Measurements from ENCODE around the gene NCOA5. TPM values are rescaled to one million over a fixed set of nuclear protein-coding genes. Genes with fewer than 3 reads are reported as not detected.

NCOA5 gene
- 27.6 and 30.3 TPM in 2 replicates for total RNA-seq

- intact Hi-C loops (cut with micrococcal nuclease): loop anchor here (1.0 to 5.0 kb wide), 6 partner anchors 25 to 477 kb away; partner anchors contain the start of gene ZNF335
- H3K27me3 Mint-ChIP-seq: peaks cover 2% of the 10 kb centered on the region
Observed at GRCh38 chr20:46089417-46090388, at the start of gene NCOA5. NCOA5 (minus strand) TSS chr20:46089962; CDS start chr20:46079424, 10,538 bp downstream.

GRCh38 chr20:46139266-46139889, 49.6 kb upstream of the NCOA5 start:
- Mint-ChIP-seq H3K36me3 (ENCODE audit: low read depth) (no peaks in the 10 kb centered on the region), H3K4me1 (no peaks in the 10 kb centered on the region), H3K27ac (no peak overlapping the region), H3K4me3 (no peak overlapping the region), H3K27me3 (peaks cover 31% of the 10 kb centered on the region), H3K9me3 (no peaks in the 10 kb centered on the region)
- intact Hi-C loops (cut with micrococcal nuclease): no loop called here
- no peak for DNase-seq

More at GRCh38 chr20:46089417-46090388, at the start of gene NCOA5:
- peak; percentile 98 for DNase-seq
- H3K4me1 Mint-ChIP-seq: peaks cover 27% of the 10 kb centered on the region
- peaks cover 14% of the 10 kb centered on the region for H3K36me3 Mint-ChIP-seq (ENCODE audit: low read depth)
- peak within 1 kb of the TSS; percentile 89 for H3K4me3 Mint-ChIP-seq
- H3K9me3 Mint-ChIP-seq: no peaks in the 10 kb centered on the region
- peak within 1 kb of the TSS; percentile 92 for H3K27ac Mint-ChIP-seq

- intact Hi-C loops (cut with micrococcal nuclease): no loop called here
- H3K4me3 Mint-ChIP-seq: no peak overlapping the region
- H3K27ac Mint-ChIP-seq: no peak overlapping the region
- H3K9me3 Mint-ChIP-seq: no peaks in the 10 kb centered on the region
- H3K27me3 Mint-ChIP-seq: peaks cover 35% of the 10 kb centered on the region
- peaks cover 1% of the 10 kb centered on the region for H3K4me1 Mint-ChIP-seq
- H3K36me3 Mint-ChIP-seq (ENCODE audit: low read depth): no peaks in the 10 kb centered on the region
- no peak for DNase-seq
Observed at GRCh38 chr20:46137816-46138215, 48.1 kb upstream of the NCOA5 start.

GRCh38 chr20:46135856-46136633, 46.3 kb upstream of the NCOA5 start:
- Mint-ChIP-seq H3K27ac (no peak overlapping the region), H3K9me3 (no peaks in the 10 kb centered on the region), H3K4me1 (peaks cover 2% of the 10 kb centered on the region), H3K27me3 (peaks cover 32% of the 10 kb centered on the region), H3K36me3 (ENCODE audit: low read depth) (no peaks in the 10 kb centered on the region), H3K4me3 (no peak overlapping the region)
- DNase-seq: no peak
- intact Hi-C loops (cut with micrococcal nuclease): no loop called here

GRCh38 chr20:46134716-46135115, 45.0 kb upstream of the NCOA5 start:
- H3K27ac Mint-ChIP-seq: no peak overlapping the region
- H3K4me3 Mint-ChIP-seq: no peak overlapping the region
- H3K4me1 Mint-ChIP-seq: peaks cover 2% of the 10 kb centered on the region

GRCh38 chr20:46133886-46134654, 44.3 kb upstream of the NCOA5 start:
- no peak for DNase-seq
- H3K9me3 Mint-ChIP-seq: no peaks in the 10 kb centered on the region
- H3K36me3 Mint-ChIP-seq (ENCODE audit: low read depth): no peaks in the 10 kb centered on the region
- intact Hi-C loops (cut with micrococcal nuclease): no loop called here
- peaks cover 32% of the 10 kb centered on the region for H3K27me3 Mint-ChIP-seq
- H3K27ac Mint-ChIP-seq: no peak overlapping the region
- peaks cover 2% of the 10 kb centered on the region for H3K4me1 Mint-ChIP-seq
- H3K4me3 Mint-ChIP-seq: no peak overlapping the region

More at GRCh38 chr20:46134716-46135115, 45.0 kb upstream of the NCOA5 start:
- H3K36me3 Mint-ChIP-seq (ENCODE audit: low read depth): no peaks in the 10 kb centered on the region
- no peak for DNase-seq
- H3K27me3 Mint-ChIP-seq: peaks cover 32% of the 10 kb centered on the region
- intact Hi-C loops (cut with micrococcal nuclease): no loop called here
- H3K9me3 Mint-ChIP-seq: no peaks in the 10 kb centered on the region

GRCh38 chr20:46132705-46133120, 43.0 kb upstream of the NCOA5 start:
- H3K27me3 Mint-ChIP-seq: peaks cover 30% of the 10 kb centered on the region
- no peak overlapping the region for H3K4me3 Mint-ChIP-seq
- H3K36me3 Mint-ChIP-seq (ENCODE audit: low read depth): no peaks in the 10 kb centered on the region
- H3K4me1 Mint-ChIP-seq: peaks cover 2% of the 10 kb centered on the region
- DNase-seq: peak; percentile 86
- intact Hi-C loops (cut with micrococcal nuclease): loop anchor here (1.0 kb wide), 1 partner anchor 42 kb away; no protein-coding TSS in a partner anchor
- no peaks in the 10 kb centered on the region for H3K9me3 Mint-ChIP-seq
- no peak overlapping the region for H3K27ac Mint-ChIP-seq

GRCh38 chr20:46131396-46131795, 41.6 kb upstream of the NCOA5 start:
- intact Hi-C loops (cut with micrococcal nuclease): no loop called here
- no peak overlapping the region for H3K4me3 Mint-ChIP-seq
- H3K36me3 Mint-ChIP-seq (ENCODE audit: low read depth): no peaks in the 10 kb centered on the region
- H3K9me3 Mint-ChIP-seq: no peaks in the 10 kb centered on the region
- H3K4me1 Mint-ChIP-seq: peaks cover 2% of the 10 kb centered on the region
- no peak for DNase-seq
- H3K27ac Mint-ChIP-seq: no peak overlapping the region
- peaks cover 30% of the 10 kb centered on the region for H3K27me3 Mint-ChIP-seq

- no peak overlapping the region for H3K27ac Mint-ChIP-seq
- intact Hi-C loops (cut with micrococcal nuclease): no loop called here
- H3K27me3 Mint-ChIP-seq: peaks cover 22% of the 10 kb centered on the region
- H3K4me3 Mint-ChIP-seq: no peak overlapping the region
- no peaks in the 10 kb centered on the region for H3K9me3 Mint-ChIP-seq
- H3K4me1 Mint-ChIP-seq: peaks cover 2% of the 10 kb centered on the region
- no peak for DNase-seq
- no peaks in the 10 kb centered on the region for H3K36me3 Mint-ChIP-seq (ENCODE audit: low read depth)
Observed at GRCh38 chr20:46130534-46130933, 40.8 kb upstream of the NCOA5 start.

- intact Hi-C loops (cut with micrococcal nuclease): no loop called here
- DNase-seq: no peak
- Mint-ChIP-seq H3K4me1 (peaks cover 2% of the 10 kb centered on the region), H3K9me3 (no peaks in the 10 kb centered on the region), H3K36me3 (ENCODE audit: low read depth) (no peaks in the 10 kb centered on the region), H3K4me3 (no peak overlapping the region), H3K27me3 (peaks cover 22% of the 10 kb centered on the region), H3K27ac (no peak overlapping the region)
Observed at GRCh38 chr20:46129955-46130481, 40.3 kb upstream of the NCOA5 start.

- Mint-ChIP-seq H3K4me1 (peaks cover 2% of the 10 kb centered on the region), H3K27me3 (peaks cover 19% of the 10 kb centered on the region), H3K9me3 (no peaks in the 10 kb centered on the region), H3K27ac (no peak overlapping the region), H3K36me3 (ENCODE audit: low read depth) (no peaks in the 10 kb centered on the region), H3K4me3 (no peak overlapping the region)
- intact Hi-C loops (cut with micrococcal nuclease): no loop called here
- no peak for DNase-seq
Observed at GRCh38 chr20:46128310-46129151, 38.8 kb upstream of the NCOA5 start.

- Mint-ChIP-seq H3K27me3 (peaks cover 14% of the 10 kb centered on the region), H3K36me3 (ENCODE audit: low read depth) (no peaks in the 10 kb centered on the region), H3K4me1 (no peaks in the 10 kb centered on the region), H3K4me3 (no peak overlapping the region), H3K9me3 (no peaks in the 10 kb centered on the region), H3K27ac (no peak overlapping the region)
- intact Hi-C loops (cut with micrococcal nuclease): no loop called here
- no peak for DNase-seq
Observed at GRCh38 chr20:46127396-46128010, 37.7 kb upstream of the NCOA5 start.
